Stimulated activated memory B cell treated with anti-CD40 and anti-IgM and Interleukin-4, amounts not matched to agents 10 μg/mL and 1 μg/mL and 100 μg/mL, for 72 hours (primary cell): Measurements from ENCODE around the gene CCDC14.
"Not testable (repeated sequence)": the region's sequence is repeated elsewhere in the genome, so short reads cannot be mapped to it uniquely, and the experiment has no call there.

Experiments used
- ATAC-seq: fragments of 150-1000 bp; cut with Tn5 transposase; 2 replicates; pipeline ENCODE4 v1.10.0; 2021
- H3K27ac Mint-ChIP-seq: one replicate; pipeline ENCODE4 v1.8.0; 2022; ENCODE audit warnings: mild to moderate bottlenecking, mixed read lengths
- H3K27me3 Mint-ChIP-seq: one replicate; pipeline ENCODE4 v1.8.0; 2022; ENCODE audit warnings: mixed read lengths
- H3K36me3 Mint-ChIP-seq: one replicate; pipeline ENCODE4 v1.8.0; 2022; ENCODE audit warnings: mixed read lengths
- H3K4me1 Mint-ChIP-seq: one replicate; pipeline ENCODE4 v1.8.0; 2022; ENCODE audit warnings: mixed read lengths
- H3K4me3 Mint-ChIP-seq: one replicate; pipeline ENCODE4 v1.8.0; 2022; ENCODE audit warnings: mild to moderate bottlenecking, moderate library complexity, mixed read lengths
- H3K9me3 Mint-ChIP-seq: one replicate; pipeline ENCODE4 v1.8.0; 2022; ENCODE audit warnings: mixed read lengths

CCDC14 gene

DNA sequence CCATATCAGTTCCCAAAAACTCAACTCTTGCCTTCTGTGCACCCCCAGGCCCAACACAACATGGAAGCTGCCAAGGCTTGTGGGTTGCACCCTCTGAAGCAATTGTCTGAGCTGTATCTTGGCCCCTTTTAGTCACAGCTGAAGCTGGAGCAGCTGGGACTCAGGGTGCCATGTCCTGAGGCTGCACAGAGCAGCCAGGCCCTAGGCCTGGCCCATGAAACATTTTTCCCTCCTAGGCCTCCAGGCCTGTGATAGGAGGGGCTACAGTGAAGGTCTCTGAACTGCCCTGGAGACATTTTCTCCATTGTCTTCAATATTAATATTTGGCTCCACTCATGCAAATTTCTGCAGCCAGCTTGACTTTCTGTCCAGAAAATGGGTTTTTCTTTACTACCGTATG, 68.8 kb downstream of the CCDC14 start:
- Mint-ChIP-seq H3K36me3 (peaks cover 6% of the 10 kb centered on the region), H3K27ac (no peak overlapping the region), H3K27me3 (peaks cover 21% of the 10 kb centered on the region), H3K4me1 (no peaks in the 10 kb centered on the region), H3K9me3 (peaks cover 16% of the 10 kb centered on the region), H3K4me3 (no peak overlapping the region)
- ATAC-seq = no peak

DNA sequence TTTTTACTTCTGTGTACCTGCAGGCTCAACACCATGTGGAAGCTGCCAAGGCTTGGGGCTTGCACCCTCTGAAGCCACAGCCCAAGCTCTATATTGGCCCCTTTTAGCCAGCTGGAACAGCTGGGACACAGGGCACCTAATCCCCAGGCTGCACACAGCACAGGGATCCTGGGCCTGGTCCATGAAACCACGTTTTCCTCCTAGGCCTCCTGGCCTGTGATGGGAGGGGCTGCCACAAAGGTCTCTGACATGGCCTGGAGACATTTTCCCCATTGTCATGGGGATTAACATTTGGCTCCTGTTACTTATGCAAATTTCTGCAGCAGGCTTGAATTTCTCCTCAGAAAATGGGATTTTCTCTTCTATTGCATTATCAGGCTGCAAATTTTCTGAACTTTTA, 70.0 kb downstream of the CCDC14 start:
- H3K27ac Mint-ChIP-seq, ATAC-seq, H3K4me1 Mint-ChIP-seq, H3K4me3 Mint-ChIP-seq, H3K36me3 Mint-ChIP-seq: not testable (repeated sequence)
- Mint-ChIP-seq H3K27me3 (peaks cover 28% of the 10 kb centered on the region), H3K9me3 (peaks cover 16% of the 10 kb centered on the region)

DNA sequence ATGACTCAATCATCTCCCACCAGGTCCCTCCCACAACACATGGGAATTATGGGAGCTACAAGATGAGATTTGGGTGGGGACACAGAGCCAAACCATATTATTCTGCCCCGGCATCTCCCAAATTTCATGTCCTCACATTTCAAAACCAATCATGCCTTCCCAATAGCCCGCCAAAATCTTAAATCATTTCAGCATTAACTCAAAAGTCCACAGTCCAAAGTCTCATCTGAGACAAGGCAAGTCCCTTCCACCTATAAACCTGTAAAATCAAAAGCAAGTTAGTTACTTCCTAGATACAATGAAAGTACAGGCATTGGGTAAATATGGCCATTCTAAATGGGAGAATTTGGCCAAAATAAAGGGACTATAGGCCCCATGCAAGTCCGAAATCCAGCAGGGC, 70.9 kb downstream of the CCDC14 start:
- Mint-ChIP-seq H3K27me3 (peaks cover 36% of the 10 kb centered on the region), H3K9me3 (peaks cover 16% of the 10 kb centered on the region)
- H3K27ac Mint-ChIP-seq, H3K4me1 Mint-ChIP-seq, ATAC-seq, H3K36me3 Mint-ChIP-seq, H3K4me3 Mint-ChIP-seq: not testable (repeated sequence)

DNA sequence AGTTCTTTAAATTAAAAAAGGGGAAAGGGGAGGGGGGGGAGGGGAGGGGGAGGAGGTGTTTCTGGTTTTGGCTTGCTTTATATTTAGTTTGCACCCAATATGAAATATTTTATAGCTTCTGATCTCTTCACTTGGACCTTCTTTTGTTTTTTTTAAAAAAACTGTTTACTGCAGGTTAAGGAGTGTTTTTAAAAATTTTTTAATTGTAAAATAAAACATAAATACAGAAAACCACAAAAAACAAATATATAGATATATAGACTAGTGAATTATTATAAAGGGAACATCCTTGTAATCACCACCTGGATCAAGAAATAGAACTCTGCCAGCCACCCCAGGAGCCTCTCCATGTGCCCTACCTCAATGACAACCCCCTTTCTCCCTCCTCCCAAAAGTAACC, 76.0 kb downstream of the CCDC14 start:
- H3K36me3 Mint-ChIP-seq = no peaks in the 10 kb centered on the region
- H3K9me3 Mint-ChIP-seq = no peaks in the 10 kb centered on the region
- no peak overlapping the region for H3K27ac Mint-ChIP-seq
- H3K27me3 Mint-ChIP-seq = peaks cover 79% of the 10 kb centered on the region
- H3K4me3 Mint-ChIP-seq = no peak overlapping the region
- peaks cover 8% of the 10 kb centered on the region for H3K4me1 Mint-ChIP-seq
- no peak for ATAC-seq

DNA sequence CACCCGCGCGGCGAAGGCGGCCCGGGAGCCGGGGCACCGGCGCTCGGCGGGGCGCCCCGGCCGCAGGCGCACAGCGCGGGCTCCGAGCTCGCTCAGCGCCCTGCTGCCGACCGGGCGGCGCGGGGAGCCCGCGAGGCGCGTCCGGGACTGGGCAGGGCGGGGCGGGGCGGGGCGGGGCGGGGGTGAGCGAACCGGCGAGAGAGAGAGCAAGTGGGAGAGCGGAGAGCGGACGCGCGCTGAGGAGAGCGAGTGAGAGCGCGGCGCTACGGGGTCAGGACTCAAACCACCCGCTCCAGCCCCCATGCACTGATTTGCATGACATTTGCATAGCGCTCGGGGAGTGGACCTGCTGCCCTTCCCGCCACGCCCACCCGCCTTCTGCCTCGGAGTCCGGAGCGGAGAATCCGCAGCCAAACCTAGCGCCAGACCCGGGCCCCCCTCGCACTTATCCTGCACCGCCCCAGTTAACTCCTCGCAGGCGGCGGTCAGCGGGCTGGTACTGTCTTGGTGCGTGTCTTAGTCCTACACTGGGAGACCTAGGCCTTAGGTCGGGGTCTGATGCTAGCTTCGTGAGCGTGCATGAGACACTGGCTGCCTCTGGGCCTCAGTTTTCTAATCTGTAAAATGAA, 76.7 kb downstream of the CCDC14 start, which contains the start of gene MYLK:
Gene MYLK (minus strand): TSS at position 130 of the 629 bp plus-strand sequence. CDS start 90,491 bp downstream, outside the sequence.
- H3K9me3 Mint-ChIP-seq = no peaks in the 10 kb centered on the region
- H3K4me1 Mint-ChIP-seq = peaks cover 8% of the 10 kb centered on the region
- peak; percentile 73 for ATAC-seq
- no peaks in the 10 kb centered on the region for H3K36me3 Mint-ChIP-seq
- H3K4me3 Mint-ChIP-seq = peak within 1 kb of the TSS; percentile 62
- H3K27ac Mint-ChIP-seq = no peak within 1 kb of the TSS
- H3K27me3 Mint-ChIP-seq = peaks cover 76% of the 10 kb centered on the region

DNA sequence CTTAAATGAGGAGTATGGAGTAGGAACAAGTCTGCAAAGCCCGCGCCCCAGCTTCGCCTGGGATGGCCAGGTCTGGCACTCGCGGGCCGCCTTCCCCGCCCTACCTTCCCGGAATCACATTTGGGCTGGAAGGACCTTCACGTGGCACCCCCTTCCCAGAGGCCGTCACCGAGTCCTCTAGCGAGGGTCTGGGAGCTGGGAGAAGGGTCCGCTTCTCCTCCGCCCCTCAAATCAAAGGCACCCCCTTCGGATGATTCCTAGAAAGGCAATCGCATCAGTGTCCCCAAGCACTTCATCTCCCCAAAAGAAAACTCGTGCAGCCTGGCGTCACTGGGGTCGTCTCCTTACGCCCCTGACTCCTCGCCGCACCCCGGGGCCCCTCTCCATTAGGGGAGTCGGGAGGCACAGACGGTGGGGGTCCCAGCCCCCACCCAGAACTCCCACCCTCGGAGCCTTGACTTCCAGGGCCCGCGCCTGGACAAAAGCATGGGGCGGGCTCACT, 77.3 kb downstream of the CCDC14 start:
- ATAC-seq = peak; percentile 6
- no peaks in the 10 kb centered on the region for H3K9me3 Mint-ChIP-seq
- peaks cover 70% of the 10 kb centered on the region for H3K27me3 Mint-ChIP-seq
- H3K36me3 Mint-ChIP-seq = no peaks in the 10 kb centered on the region
- H3K4me3 Mint-ChIP-seq = peak overlapping the region; percentile 32
- peaks cover 8% of the 10 kb centered on the region for H3K4me1 Mint-ChIP-seq
- H3K27ac Mint-ChIP-seq = no peak overlapping the region

DNA sequence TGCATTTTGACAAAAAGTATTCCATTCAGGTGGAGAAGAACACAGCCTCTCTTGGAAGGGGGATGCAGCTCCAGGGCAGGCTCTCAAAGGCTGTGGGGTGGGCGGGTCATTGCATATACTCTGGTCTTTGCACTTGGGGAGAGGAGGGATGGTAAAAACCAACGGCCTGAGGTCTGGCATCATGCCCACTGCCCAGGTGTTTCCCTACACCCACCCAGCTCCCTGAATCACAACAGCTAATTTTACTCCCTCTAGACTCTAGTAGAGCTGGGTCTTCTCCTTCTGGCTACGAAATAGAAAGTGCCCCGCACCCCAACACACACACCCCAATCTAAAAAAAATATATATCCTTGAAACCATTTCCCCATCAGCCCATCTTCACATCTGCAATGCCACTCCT, 77.9 kb downstream of the CCDC14 start:
- Mint-ChIP-seq H3K9me3 (no peaks in the 10 kb centered on the region), H3K36me3 (no peaks in the 10 kb centered on the region), H3K27me3 (peaks cover 64% of the 10 kb centered on the region), H3K27ac (no peak overlapping the region), H3K4me1 (peaks cover 8% of the 10 kb centered on the region), H3K4me3 (no peak overlapping the region)
- ATAC-seq = no peak

DNA sequence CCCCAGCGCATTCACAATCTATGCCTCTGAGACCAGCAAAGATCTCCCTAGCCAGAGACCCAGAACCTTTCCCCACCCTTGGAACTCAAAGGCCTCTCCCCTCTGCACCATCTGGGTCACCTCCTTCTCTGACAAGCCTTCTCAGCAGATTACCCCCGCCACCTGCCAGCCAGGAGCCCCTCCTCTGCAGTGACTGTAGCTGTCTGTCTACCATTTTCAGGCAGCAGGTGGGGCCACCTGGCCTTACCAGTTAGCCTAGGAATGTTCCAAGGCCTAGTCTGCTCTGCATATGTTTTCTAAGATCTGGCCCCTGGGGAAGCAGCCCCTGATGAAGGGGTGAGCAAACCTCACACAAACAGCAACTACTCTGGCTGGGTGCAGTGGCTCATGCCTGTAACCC, 79.3 kb downstream of the CCDC14 start:
- no peaks in the 10 kb centered on the region for H3K36me3 Mint-ChIP-seq
- no peak overlapping the region for H3K4me3 Mint-ChIP-seq
- H3K4me1 Mint-ChIP-seq = peaks cover 8% of the 10 kb centered on the region
- H3K27ac Mint-ChIP-seq = no peak overlapping the region
- no peaks in the 10 kb centered on the region for H3K9me3 Mint-ChIP-seq
- ATAC-seq = no peak
- peaks cover 60% of the 10 kb centered on the region for H3K27me3 Mint-ChIP-seq

DNA sequence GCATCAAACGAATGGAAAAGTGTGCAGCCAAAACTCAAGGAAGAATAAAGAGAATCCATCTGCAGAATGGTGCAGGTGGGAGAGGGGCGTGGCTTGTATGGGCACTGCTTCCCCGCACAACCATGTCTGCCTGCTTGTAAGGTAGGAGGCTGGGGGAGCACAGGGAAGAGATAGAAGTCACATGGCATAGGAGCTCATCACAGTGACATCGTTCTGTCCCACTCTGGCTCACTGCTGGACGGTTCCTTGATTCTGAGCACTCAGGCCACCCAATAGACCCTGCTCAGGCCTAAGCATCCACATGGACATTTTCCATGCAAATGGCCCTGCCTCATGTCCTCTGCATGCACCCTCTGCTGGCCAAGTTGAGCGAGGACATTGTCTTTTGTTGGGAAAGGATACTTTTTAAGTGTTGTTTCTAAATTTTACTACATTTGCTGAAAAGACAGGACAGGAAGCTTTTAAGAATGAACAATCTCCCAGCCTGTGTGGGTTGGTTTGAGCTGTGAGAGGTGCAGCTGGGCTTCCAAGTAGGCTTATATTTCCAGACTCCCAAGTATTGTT, 79.9 kb downstream of the CCDC14 start:
- Mint-ChIP-seq H3K9me3 (no peaks in the 10 kb centered on the region), H3K4me3 (no peak overlapping the region), H3K27ac (no peak overlapping the region), H3K4me1 (peaks cover 8% of the 10 kb centered on the region), H3K27me3 (peaks cover 54% of the 10 kb centered on the region), H3K36me3 (no peaks in the 10 kb centered on the region)
- no peak for ATAC-seq

DNA sequence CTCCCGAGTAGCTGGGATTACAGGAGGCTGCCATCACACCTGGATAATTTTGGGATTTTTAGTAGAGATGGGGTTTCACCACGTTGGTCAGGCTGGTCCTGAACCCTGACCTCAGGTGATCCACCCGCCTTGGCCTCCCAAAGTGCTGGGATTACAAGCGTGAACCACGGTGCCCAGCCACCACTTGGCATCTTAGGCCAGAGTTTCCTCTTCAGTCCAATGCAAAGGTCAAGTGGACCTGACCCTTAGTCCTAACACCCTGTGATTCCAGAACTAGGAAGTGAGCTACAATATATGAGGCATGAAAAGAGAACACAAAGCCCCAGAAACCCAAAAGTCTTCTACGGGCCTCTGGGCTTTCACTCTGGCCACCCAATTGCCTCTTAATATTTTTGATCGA, 82.2 kb downstream of the CCDC14 start:
- ATAC-seq = no peak
- Mint-ChIP-seq H3K36me3 (no peaks in the 10 kb centered on the region), H3K4me1 (peaks cover 8% of the 10 kb centered on the region), H3K27me3 (peaks cover 38% of the 10 kb centered on the region), H3K9me3 (no peaks in the 10 kb centered on the region), H3K27ac (no peak overlapping the region), H3K4me3 (no peak overlapping the region)

DNA sequence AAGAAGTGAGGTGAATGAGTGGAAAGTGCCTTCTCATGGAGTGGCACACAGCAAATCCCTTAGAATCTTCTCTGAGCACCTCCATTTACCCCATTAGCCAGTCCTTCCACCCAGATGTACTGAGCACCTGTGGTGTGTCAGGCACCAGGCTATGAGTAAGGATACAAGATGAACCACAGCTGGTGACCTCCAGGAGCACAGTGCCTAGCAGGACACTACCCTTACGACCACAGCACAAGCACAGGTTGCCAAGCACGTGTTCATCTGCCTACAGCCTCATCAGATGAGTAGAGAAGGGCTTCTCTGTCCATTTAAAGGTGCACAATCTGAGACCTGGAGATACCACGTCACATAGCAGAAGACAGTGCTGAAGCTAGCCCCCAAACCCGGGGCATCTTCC, 83.1 kb downstream of the CCDC14 start:
- Mint-ChIP-seq H3K4me3 (no peak overlapping the region), H3K4me1 (no peaks in the 10 kb centered on the region), H3K9me3 (no peaks in the 10 kb centered on the region), H3K27ac (no peak overlapping the region), H3K27me3 (peaks cover 30% of the 10 kb centered on the region), H3K36me3 (no peaks in the 10 kb centered on the region)
- ATAC-seq = peak; percentile 6

DNA sequence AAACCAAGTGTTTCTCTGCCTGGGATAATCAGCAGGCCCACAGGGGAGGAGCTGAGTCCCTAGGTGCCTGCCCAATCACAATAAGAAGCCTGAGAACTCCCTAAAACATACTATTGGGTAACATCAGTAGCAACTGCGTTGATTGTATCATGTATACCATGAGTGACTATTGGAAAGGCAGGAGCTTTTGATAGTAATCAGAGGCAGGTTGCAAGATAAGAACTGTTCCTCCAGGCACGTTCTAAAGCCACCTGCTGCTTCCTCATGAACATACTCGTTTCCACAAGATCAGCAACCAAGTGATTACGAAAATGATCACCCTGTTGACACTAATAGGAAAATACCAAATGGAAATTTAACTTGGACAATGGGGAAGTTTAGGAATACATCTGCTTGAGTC, 83.6 kb downstream of the CCDC14 start:
- ATAC-seq = no peak
- H3K4me1 Mint-ChIP-seq = no peaks in the 10 kb centered on the region

DNA sequence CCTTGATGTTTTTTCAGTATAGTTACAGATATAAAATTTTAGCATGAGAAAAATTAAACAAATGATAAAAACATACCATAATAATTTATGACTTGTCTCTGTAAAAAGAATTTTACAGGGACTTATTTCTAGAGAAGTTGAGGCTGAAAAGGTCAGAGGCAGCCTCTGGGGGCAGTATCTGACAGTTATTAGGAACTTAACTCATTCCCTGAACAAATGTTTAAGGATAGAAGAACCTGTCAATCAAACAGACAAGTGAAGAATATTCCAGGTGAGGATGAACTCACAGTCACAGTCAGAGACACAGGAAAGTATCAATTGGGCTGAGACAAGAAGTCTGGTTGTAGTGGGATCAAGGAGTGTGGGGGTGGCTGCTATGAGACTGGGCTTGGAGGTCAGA, 84.2 kb downstream of the CCDC14 start:
- H3K4me1 Mint-ChIP-seq = no peaks in the 10 kb centered on the region
- no peaks in the 10 kb centered on the region for H3K9me3 Mint-ChIP-seq
- no peaks in the 10 kb centered on the region for H3K36me3 Mint-ChIP-seq
- ATAC-seq = no peak
- H3K27me3 Mint-ChIP-seq = peaks cover 19% of the 10 kb centered on the region
- H3K4me3 Mint-ChIP-seq = no peak overlapping the region
- no peak overlapping the region for H3K27ac Mint-ChIP-seq

More for the DNA sequence above, 83.6 kb downstream of the CCDC14 start:
- no peaks in the 10 kb centered on the region for H3K36me3 Mint-ChIP-seq
- no peak overlapping the region for H3K4me3 Mint-ChIP-seq
- H3K9me3 Mint-ChIP-seq = no peaks in the 10 kb centered on the region
- no peak overlapping the region for H3K27ac Mint-ChIP-seq
- H3K27me3 Mint-ChIP-seq = peaks cover 25% of the 10 kb centered on the region

DNA sequence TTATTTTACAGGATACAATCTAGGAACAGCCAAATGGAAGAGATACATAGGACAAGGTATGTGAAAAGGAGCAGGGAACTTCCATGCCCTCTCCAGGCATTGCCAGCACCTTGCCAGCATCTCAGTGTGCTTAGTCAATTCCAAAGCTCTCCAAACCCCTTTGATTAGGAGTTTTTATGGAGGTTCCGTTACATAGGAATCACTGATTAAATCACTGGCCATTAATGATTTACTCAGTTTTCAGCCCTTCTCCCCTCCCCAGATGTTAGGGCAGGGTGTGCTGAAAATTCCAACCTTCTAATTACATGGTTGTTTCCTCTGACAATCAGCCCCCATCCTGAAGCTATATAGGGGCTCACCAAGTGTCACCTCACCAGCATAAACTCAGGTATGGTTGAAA, 88.4 kb downstream of the CCDC14 start:
- Mint-ChIP-seq H3K27ac (no peak overlapping the region), H3K9me3 (no peaks in the 10 kb centered on the region), H3K4me3 (no peak overlapping the region), H3K36me3 (no peaks in the 10 kb centered on the region), H3K27me3 (no peaks in the 10 kb centered on the region), H3K4me1 (no peaks in the 10 kb centered on the region)
- ATAC-seq = no peak

DNA sequence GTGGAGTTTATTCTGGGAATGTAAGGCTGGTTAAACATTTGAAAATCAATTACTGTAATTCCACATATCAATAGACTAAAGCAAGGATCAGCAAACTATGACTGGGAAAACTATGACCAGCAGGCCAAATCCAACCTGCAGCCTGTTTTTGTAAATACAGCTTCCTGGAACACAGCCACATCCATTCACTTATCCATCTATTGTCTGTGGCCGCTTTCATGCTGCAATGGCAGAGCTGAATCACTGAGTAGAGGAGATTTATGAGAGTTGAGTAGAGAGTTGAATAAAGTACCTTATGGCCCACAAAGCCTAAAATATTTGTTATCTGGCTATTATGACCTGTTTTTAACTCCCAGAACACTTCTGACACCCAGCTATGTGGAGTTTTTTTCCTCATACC, 89.1 kb downstream of the CCDC14 start:
- Mint-ChIP-seq H3K36me3 (no peaks in the 10 kb centered on the region), H3K4me1 (no peaks in the 10 kb centered on the region), H3K27me3 (no peaks in the 10 kb centered on the region), H3K4me3 (no peak overlapping the region), H3K27ac (no peak overlapping the region), H3K9me3 (no peaks in the 10 kb centered on the region)
- no peak for ATAC-seq

DNA sequence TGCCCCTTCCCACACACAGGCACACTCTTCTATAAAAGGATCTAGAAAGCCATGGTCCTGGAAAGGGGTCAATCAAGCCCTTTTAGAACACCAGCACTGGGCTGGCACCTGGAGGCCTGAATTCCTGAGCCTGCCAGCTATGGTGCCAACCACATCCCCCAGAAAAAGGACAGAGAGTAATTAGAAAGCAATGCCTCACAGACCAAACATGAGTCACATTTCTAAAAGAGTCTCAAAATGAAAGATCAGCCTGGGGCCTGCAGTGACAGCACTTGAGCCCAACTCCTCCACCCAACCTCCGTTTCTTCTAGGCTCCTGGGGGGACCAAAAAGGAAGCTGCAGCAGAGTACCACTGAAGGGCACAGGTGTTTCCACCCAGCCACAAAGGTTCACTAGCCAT, 91.0 kb downstream of the CCDC14 start:
- Mint-ChIP-seq H3K36me3 (no peaks in the 10 kb centered on the region), H3K27me3 (no peaks in the 10 kb centered on the region), H3K4me3 (no peak overlapping the region), H3K27ac (no peak overlapping the region), H3K9me3 (no peaks in the 10 kb centered on the region), H3K4me1 (no peaks in the 10 kb centered on the region)
- ATAC-seq = no peak
